HL-60 (cell line): ENCODE measurements around the gene PAK5.

Source experiments
- DNase-seq, 2 experiments: peaks; one replicate each; pipeline ENCODE4 v3.0.0-alpha.2; 2010 to 2020; ENCODE audit warnings: low read depth in 1 of 2, low spot score in 1 of 2
- H3K27ac ChIP-seq: fragments of 250-450 bp; sonication (Bioruptor Pico); replicated peaks from 2 replicates; pipeline ENCODE4 v1.5.1; 2020; ENCODE audit warnings: mild to moderate bottlenecking, moderate library complexity
- H3K27me3 ChIP-seq: fragments of 250-450 bp; sonication (Bioruptor Pico); 2 replicates; pipeline ENCODE4 v1.5.1; 2021; ENCODE audit warnings: mild to moderate bottlenecking, moderate library complexity; ENCODE audit not compliant: insufficient read depth, poor library complexity, severe bottlenecking
- H3K4me3 ChIP-seq: replicated peaks from 2 replicates; pipeline ENCODE4 v1.5.1; 2011; ENCODE audit warnings: mild to moderate bottlenecking, control low read depth, low read length; ENCODE audit not compliant: insufficient read depth
- GABPA ChIP-seq: IDR thresholded peaks from 2 replicates; pipeline ENCODE4 v1.6.1; 2012; ENCODE audit warnings: low read depth
- POLR2AphosphoS5 ChIP-seq: IDR thresholded peaks from 2 replicates; pipeline ENCODE4 v1.6.1; 2012; ENCODE audit warnings: low read depth
- SPI1 ChIP-seq: IDR thresholded peaks from 2 replicates; pipeline ENCODE4 v1.6.1; 2012; ENCODE audit warnings: low read depth, mild to moderate bottlenecking, borderline replicate concordance
- TF ChIP-seq, protein P1 (sequence below): IDR thresholded peaks from 2 replicates; pipeline ENCODE4 v1.6.1; 2012; ENCODE audit warnings: low read depth; ENCODE audit not compliant: insufficient replicate concordance
- TF ChIP-seq, protein P2 (sequence below): IDR thresholded peaks from one replicate; pipeline ENCODE4 v1.5.1; 2011; ENCODE audit warnings: low read length, control low read depth, inconsistent platforms; ENCODE audit not compliant: insufficient read depth

Gene PAK5

DNA sequence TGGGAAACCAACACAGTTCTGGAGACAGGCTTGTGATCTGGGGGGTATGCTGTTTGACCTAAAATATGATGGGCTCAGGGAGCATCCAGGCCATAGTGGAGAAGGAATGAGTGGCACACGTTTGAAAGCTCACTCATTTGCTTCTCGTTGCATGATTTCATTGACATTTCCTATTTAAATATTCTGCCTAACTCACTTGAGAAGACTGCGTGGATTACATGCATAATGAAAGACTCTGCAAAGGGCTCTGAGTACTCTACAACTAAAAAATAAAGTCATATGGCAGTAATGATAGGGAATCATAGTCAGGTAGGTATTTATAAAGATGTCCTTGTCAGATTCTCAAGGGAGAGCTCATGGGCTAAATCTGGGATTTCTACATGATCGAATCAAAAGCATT, 206.6 kb downstream of the PAK5 start:
- Histone ChIP-seq H3K27me3 (no peaks in the 10 kb centered on the region), H3K4me3 (no peak overlapping the region), H3K27ac (no peak overlapping the region)
- DNase-seq, result no peak
- TF ChIP-seq, protein P1, sequence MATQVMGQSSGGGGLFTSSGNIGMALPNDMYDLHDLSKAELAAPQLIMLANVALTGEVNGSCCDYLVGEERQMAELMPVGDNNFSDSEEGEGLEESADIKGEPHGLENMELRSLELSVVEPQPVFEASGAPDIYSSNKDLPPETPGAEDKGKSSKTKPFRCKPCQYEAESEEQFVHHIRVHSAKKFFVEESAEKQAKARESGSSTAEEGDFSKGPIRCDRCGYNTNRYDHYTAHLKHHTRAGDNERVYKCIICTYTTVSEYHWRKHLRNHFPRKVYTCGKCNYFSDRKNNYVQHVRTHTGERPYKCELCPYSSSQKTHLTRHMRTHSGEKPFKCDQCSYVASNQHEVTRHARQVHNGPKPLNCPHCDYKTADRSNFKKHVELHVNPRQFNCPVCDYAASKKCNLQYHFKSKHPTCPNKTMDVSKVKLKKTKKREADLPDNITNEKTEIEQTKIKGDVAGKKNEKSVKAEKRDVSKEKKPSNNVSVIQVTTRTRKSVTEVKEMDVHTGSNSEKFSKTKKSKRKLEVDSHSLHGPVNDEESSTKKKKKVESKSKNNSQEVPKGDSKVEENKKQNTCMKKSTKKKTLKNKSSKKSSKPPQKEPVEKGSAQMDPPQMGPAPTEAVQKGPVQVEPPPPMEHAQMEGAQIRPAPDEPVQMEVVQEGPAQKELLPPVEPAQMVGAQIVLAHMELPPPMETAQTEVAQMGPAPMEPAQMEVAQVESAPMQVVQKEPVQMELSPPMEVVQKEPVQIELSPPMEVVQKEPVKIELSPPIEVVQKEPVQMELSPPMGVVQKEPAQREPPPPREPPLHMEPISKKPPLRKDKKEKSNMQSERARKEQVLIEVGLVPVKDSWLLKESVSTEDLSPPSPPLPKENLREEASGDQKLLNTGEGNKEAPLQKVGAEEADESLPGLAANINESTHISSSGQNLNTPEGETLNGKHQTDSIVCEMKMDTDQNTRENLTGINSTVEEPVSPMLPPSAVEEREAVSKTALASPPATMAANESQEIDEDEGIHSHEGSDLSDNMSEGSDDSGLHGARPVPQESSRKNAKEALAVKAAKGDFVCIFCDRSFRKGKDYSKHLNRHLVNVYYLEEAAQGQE, result no peak
- TF ChIP-seq POLR2AphosphoS5 (no peak), GABPA (no peak), SPI1 (no peak)
- TF ChIP-seq, protein P2, sequence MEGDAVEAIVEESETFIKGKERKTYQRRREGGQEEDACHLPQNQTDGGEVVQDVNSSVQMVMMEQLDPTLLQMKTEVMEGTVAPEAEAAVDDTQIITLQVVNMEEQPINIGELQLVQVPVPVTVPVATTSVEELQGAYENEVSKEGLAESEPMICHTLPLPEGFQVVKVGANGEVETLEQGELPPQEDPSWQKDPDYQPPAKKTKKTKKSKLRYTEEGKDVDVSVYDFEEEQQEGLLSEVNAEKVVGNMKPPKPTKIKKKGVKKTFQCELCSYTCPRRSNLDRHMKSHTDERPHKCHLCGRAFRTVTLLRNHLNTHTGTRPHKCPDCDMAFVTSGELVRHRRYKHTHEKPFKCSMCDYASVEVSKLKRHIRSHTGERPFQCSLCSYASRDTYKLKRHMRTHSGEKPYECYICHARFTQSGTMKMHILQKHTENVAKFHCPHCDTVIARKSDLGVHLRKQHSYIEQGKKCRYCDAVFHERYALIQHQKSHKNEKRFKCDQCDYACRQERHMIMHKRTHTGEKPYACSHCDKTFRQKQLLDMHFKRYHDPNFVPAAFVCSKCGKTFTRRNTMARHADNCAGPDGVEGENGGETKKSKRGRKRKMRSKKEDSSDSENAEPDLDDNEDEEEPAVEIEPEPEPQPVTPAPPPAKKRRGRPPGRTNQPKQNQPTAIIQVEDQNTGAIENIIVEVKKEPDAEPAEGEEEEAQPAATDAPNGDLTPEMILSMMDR, result no peak

DNA sequence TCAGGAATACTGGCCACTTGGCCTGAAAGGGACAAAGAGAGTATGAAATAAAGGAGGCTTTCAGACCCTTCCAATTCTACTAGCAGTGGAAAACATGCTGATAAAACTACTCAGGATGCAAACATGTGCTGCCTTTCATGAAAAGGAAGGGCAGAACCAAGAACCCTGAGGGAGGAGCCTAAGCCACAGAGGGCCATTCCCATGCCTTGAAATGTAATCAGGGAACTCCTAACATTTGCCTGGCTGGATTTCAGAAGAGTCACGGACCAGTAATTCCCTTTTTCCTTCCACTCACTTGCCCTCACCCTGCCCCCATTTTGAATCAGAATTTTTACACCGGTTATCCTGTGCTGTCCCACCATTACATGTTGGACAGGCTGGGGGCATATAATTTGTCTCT, 208.3 kb downstream of the PAK5 start:
- TF ChIP-seq, protein P2, result no peak
- TF ChIP-seq SPI1 (no peak), GABPA (no peak), POLR2AphosphoS5 (no peak)
- TF ChIP-seq, protein P1, result no peak
- DNase-seq, result no peak
- no peak overlapping the region for H3K4me3 ChIP-seq
- no peak overlapping the region for H3K27ac ChIP-seq
- no peaks in the 10 kb centered on the region for H3K27me3 ChIP-seq

DNA sequence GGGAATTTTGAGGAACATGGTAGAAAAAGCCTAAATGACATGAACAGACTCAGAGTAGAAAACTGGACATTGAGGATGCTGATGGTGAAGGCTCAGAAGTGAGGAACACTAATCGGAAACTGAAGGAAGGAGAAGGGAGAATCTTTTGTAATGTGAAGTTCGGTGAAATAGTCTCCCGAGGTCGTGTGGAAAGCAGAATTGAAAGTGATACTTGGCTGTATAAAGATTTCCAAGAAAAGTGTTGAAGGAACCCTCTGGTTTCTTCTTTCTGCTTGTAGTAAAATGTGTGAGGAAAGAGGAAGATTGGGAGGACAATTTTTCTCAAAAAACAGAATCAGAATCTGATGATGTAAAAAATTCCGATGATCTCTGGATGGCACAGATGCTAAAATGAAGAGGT, 209.0 kb downstream of the PAK5 start:
- no peak overlapping the region for H3K4me3 ChIP-seq
- H3K27me3 ChIP-seq, result no peaks in the 10 kb centered on the region
- no peak overlapping the region for H3K27ac ChIP-seq
- TF ChIP-seq SPI1 (no peak), POLR2AphosphoS5 (no peak), GABPA (no peak)
- TF ChIP-seq, protein P1, result no peak
- DNase-seq, result no peak

DNA sequence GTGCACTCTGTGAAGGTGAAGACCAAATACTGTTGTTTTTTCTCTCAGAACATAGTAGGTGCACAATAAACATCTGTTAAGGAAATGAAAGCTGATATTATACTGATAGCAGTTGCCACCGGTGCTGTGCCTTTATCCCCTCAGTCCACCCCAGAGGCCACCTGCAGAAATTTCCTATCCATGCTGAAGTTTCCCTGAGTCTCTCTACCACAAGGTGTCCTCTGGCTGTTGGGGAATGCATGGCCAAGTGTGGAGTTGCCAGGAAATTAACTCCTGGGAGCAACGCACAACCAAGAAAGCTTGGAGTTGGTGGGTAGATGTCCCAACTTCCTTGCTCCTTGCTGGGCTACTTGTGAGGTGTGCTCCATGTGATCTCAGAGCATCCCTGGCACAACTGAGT, 210.3 kb downstream of the PAK5 start:
- Histone ChIP-seq H3K4me3 (no peak overlapping the region), H3K27ac (no peak overlapping the region), H3K27me3 (no peaks in the 10 kb centered on the region)
- TF ChIP-seq GABPA, result no peak
- TF ChIP-seq, protein P1, result no peak
- no peak for TF ChIP-seq POLR2AphosphoS5
- TF ChIP-seq, protein P2, result no peak
- no peak for TF ChIP-seq SPI1
- DNase-seq, result no peak
